GM18519 (cell line): ENCODE data around the gene AJM1.
"Not testable (repeated sequence)": the region's sequence is repeated elsewhere in the genome, so short reads cannot be mapped to it uniquely, and the experiment has no call there.

ENCODE experiments used
- ATAC-seq: cut with Tn5 transposase; IDR thresholded peaks from one replicate; pipeline ENCODE4 v1.9.1; 2021; ENCODE audit warnings: mild to moderate bottlenecking, moderate library complexity; ENCODE audit not compliant: unreplicated experiment, low FRiP score

AJM1 gene

DNA sequence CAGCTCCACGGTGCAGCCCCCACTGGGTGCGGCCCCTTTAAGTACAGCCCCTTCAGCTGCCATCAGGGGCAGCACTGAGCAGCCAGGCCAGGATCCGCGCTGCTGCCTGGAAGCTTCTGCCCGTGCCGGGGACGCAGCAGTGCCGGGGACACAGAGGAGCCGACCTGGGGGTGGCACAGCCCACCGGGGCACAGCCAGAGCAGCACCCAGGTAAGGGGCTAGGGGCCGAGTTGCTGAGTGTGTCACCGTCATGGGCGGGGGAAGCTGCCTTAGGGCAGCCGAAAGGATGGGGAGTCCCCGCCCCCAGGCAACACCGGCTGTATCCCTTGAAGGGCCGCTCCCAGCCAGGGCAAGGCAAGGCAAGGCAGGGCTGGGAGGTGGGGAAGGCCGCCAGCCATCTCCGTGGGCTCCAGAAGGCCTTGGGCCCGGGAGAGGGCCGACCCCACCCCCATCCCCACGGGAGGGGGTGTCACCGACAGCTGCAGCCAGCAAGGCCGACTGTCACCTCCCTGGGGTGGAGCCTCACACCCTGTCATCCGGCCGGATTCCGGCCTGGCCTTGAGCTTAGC lies at the start of gene AJM1:
AJM1 (plus strand) TSS at position 99 of the 569 bp plus-strand sequence. CDS start 1,937 bp downstream, outside the sequence.
- ATAC-seq = not testable (repeated sequence)

DNA sequence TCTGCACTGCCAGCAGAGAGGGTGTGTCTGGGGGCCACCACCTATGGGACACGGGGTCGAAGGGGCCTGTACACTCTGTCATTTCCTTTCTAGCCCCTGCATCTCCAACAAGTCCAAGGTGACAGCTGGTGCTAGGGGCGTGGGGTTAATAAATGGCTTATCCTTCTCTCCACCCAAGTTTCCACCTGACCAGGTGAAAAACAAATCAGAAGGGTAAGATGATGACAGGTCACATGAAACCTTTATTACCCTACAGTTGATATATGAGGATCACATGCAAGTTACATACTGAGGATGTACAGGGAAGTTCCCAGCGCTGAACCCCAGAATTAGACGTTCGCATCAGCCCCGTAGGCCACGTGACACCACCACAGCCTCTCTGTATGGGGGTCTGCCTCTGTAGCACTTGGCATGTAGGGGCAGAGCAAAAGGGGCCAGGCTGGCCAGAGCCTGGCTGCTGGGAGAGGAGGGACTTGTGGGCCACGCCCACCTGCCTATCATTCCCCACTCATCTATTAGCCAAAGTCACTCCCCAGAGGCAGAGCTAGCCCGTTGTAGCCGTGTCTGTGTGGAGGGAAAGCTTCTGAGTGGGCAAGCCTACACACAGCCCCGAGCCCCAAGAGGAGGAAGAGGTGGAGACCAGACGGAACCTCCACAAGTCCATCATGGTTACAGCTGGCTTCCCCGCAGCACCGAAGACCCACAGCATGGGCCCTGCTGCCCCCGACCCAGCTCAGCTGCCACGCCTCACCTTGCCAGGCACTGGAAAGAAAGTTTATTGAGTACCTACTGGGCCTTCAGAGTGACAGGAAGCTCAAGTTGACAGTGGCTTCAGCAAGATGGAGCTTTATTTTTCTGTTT lies 49.0 kb upstream of the AJM1 start:
- ATAC-seq = no peak

GRCh38 chr9:136794281-136794999 lies 47.8 kb upstream of the AJM1 start:
- no peak for ATAC-seq

DNA sequence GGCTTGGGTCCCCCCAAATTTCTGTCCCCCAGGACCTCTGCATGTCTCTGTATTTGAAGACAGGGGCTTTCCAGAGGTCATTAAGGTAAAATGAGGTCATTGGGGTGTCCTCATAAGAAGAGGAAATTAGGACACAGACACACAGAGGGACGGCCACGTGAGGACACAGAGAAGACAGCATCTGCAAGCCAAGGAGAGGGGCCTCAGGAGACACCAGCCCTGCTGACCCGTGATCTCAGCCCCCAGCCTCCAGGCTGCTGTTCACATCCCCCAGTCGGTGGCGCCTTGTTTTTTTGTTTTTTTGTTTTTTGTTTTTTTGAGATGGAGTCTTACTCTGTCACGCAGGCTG lies 47.3 kb upstream of the AJM1 start:
- no peak for ATAC-seq

GRCh38 chr9:136796238-136796774 lies 46.0 kb upstream of the AJM1 start, which contains the start of gene CCDC183:
CCDC183 (plus strand) TSS chr9:136796338; CDS start chr9:136796398, 60 bp downstream.
- ATAC-seq = no peak

- not testable (repeated sequence) for ATAC-seq
These were observed 45.4 kb upstream of the AJM1 start for GRCh38 chr9:136796775-136797347.

DNA sequence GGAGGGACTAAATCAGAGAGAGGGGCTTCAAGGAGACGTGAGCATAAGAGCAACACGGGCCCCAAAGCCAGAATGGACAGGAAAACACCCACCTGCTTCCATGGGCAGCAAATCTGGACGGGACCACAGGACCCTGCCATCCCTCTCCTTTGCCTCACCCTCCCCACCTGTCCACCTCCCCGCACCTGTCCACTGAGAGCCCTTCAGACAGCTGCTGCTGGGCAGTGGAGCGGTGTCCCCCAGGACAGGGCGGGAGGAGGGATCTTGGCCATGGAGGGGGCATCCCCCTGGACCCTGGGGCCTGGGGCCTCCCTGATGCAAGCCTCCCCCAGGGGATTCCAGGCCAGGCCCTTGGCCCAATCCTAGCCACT lies 43.6 kb upstream of the AJM1 start:
- ATAC-seq = no peak

DNA sequence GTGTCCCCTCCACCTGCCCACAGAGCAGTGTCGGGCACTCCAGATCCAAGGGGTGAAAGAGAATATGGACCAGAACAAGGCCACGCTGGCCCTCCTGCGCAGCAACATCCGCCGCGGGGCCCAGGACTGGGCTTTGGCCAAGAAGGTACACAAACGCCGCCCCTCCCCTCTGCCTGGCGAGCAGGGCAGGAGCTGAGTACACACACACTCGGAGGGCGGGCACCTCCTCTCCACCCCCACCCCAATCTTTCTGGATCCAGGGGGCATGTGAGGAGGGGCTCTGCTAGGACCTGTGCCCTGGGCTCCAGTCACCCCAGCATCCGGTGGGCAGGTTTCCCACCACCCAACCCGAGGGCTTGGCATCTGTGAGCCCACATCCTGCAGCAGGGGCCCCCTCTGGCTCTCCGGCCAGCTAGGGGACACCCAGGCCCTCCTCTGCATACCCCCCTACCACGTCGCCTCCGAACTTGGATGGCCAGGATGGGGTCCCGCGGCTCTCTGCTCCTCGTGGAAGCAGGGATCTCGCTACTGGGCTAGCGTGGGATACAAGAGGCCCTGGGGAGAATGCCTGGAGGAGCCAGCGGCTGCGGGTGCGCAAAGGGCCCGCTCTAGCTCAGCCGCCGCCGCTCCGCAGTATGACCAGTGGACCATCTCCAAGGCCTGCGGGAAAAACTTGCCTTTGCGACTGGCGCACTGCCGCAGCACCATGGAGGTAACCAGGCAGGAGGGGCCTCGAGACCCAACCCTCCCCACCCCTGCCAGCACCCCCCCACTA lies 43.0 kb upstream of the AJM1 start:
- ATAC-seq = no peak

DNA sequence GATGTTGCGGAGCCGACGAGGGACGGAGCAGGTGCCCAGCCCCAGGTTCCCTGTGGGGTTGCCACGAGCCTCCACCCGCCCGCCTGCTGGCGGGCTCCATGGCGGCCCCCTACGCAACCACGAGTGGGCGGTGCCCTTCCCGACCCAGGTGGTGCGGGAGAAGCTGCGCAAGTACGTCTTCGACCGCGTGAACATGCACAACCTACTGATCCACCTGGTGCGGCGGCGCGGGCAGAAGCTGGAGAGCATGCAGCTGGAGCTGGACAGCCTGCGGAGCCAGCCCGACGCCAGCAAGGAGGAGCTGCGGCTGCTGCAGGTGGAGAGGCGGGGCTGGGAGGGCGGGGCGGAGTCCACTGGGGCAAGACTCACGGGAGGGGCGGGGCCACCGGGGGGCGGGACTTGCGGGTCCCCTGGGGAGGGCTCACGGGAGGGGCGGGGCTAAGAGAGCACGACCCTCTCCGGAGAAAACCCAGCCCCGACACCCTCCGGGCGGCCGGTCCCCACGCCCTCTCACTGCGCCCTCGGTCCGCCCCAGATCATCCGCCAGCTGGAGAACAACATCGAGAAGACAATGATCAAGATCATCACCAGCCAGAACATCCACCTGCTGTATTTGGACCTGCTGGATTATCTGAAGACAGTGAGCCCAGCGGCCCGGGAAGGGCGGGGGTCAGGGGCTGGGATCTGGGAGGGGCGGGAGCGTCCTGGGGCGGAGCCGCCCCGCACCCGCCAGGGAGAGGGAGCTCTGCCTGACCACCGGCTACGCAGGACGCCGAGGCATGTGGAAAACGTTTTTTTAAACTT lies 42.2 kb upstream of the AJM1 start:
- no peak for ATAC-seq

GRCh38 chr9:136802321-136802720 lies 40.0 kb upstream of the AJM1 start:
- no peak for ATAC-seq

DNA sequence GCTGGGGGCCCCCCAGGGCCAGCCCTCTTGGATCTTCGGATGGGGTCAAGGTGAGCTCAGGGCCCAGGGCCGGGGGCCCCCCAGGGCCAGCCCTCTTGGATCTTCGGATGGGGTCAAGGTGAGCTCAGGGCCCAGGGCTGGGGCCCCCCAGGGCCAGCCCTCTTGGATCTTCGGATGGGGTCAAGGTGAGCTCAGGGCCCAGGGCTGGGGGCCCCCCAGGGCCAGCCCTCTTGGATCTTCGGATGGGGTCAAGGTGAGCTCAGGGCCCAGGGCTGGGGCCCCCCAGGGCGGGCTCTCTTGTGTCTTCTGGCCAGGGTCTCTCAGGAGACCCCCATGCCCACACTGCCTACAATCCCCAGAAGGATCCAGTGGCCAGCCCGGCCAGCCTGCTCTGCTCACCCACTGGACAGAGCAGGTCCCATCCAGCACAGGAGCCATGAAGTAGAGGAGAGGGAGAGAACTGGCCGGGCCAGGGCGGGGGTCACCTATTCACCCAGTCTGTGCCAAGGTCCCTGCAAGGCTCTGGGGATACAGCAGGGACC lies 39.2 kb upstream of the AJM1 start:
- not testable (repeated sequence) for ATAC-seq

DNA sequence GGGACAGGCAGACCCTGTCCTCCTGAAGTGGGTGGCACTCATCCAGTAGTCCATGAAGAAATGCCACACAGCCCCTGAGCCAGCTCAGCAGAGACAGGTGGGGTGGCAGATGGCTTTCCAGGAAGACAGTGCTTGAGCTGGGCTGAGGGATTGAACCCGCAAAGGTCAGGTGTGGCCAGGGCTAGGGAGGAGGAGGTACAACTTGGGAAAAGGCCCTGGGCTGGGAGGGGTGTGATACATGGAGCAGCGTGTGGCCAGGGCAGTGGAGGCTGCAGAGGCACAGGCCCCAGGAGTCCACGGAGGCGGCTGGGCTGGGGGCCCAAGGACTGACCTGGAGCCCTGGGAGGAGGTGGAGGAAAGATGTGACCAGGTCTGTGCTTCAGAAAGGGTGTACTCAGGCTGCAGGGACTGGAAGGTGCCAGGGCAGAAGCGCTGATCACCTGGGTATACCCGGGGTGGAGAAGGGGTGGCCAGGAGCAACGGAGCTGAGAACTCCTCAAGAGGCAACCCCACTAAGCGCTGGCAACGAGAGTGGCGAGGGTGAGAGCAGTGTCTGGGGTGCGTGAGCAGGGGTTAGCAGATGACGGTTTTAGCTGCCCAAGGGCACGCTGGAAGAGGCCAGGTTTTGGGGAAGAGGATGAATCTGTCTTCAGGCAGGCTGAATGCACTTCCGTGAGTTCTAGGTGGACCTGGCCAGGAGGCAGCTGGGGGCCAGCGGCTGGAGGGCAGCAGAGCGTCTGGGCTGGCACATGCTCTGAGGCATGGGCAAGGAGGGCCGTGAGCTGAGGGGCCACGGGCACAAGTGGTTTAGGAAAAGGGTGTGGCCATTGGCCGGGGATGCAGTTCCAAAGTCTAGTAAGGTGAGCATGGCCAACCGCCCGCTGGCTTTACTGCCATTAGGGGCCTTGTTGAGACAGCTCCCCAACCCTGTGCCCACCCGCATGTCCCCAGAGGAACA lies 38.4 kb upstream of the AJM1 start:
- ATAC-seq = no peak

GRCh38 chr9:136804509-136805206 lies 37.6 kb upstream of the AJM1 start:
- ATAC-seq = no peak

- no peak for ATAC-seq
These were observed 37.0 kb upstream of the AJM1 start for GRCh38 chr9:136805207-136805740.

GRCh38 chr9:136806067-136806466 lies 36.2 kb upstream of the AJM1 start:
- no peak for ATAC-seq

DNA sequence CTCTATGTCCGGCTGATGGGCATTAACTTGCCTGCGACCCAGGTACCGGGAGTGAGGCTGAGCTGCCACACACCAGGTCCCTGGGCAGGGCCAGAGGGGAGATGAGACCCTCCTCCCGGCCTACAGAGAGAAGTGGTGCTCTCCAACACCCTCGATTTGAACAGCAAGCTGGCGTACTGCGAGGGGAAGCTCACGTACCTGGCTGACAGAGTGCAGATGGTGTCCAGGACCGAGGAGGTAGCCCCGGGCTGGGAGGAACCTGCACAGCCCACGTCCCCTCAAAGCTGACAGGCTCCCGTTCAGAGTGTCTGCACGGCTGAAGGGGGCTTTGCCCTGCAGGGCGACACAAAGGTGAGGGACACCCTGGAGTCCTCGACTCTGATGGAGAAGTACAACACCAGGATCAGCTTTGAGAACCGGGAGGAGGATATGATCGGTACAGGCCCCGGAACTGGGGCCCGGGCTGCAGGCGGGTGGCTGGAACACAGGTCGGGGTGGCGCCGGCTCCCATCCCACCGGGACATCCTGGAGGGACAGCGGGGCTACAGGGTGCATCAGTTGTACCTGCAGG lies 35.6 kb upstream of the AJM1 start:
- ATAC-seq = no peak
